Calu3 (cell line): ENCODE measurements around the gene TRMT2A. TPM values are rescaled to one million over a fixed set of nuclear protein-coding genes. Genes with fewer than 3 reads are reported as not detected.
A peak's percentile ranks its signal among the peaks of the same experiment; 100 is the strongest.

Experiments
- BruUV-seq: library from RNA; stranded (reverse); fragments of 400-500 nt; replicated peaks from 2 replicates; lab custom pipeline; 2021; lab: Mats Ljungman, UMichigan
- CTCF ChIA-PET: fragments of 300-600 bp; sonication (Branson Sonifier 250); formaldehyde crosslinking; loops from one replicate; lab custom pipeline; 2022; ENCODE audit warnings: antibody characterized with exemption; lab: Charles Lee
- DNase-seq: peaks from one replicate; pipeline ENCODE4 v3.0.0; 2022
- H3K27ac Mint-ChIP-seq: one replicate; pipeline ENCODE4 v1.8.0; 2022; ENCODE audit warnings: mixed read lengths; ENCODE audit not compliant: unreplicated experiment
- H3K27me3 Mint-ChIP-seq: one replicate; pipeline ENCODE4 v1.8.0; 2022; ENCODE audit warnings: mixed read lengths; ENCODE audit not compliant: unreplicated experiment
- H3K36me3 Mint-ChIP-seq: one replicate; pipeline ENCODE4 v1.8.0; 2022; ENCODE audit warnings: mild to moderate bottlenecking, moderate library complexity, mixed read lengths; ENCODE audit not compliant: insufficient read depth, unreplicated experiment
- H3K4me1 Mint-ChIP-seq: one replicate; pipeline ENCODE4 v1.8.0; 2022; ENCODE audit warnings: mild to moderate bottlenecking, low read depth, mixed read lengths; ENCODE audit not compliant: unreplicated experiment
- H3K4me3 Mint-ChIP-seq: one replicate; pipeline ENCODE4 v1.8.0; 2022; ENCODE audit warnings: mild to moderate bottlenecking, low read depth, moderate library complexity, mixed read lengths; ENCODE audit not compliant: unreplicated experiment
- H3K9me3 Mint-ChIP-seq: one replicate; pipeline ENCODE4 v1.8.0; 2022; ENCODE audit warnings: low read depth, mixed read lengths; ENCODE audit not compliant: unreplicated experiment
- CTCF ChIP-seq: fragments of 200-600 bp; IDR thresholded peaks from one replicate; pipeline ENCODE4 v1.8.0; 2022; ENCODE audit warnings: antibody characterized with exemption; ENCODE audit not compliant: unreplicated experiment
- intact Hi-C: fragments of 100-400 bp; cut with micrococcal nuclease; formaldehyde crosslinking; loops from one replicate; pipeline ENCODE4 v1.10.0; 2022; ENCODE audit not compliant: unreplicated experiment
- total RNA-seq: library from RNA; stranded (reverse); gene quantifications from 2 replicates; pipeline ENCODE4 v1.2.3, GENCODE V29; 2022

The TRMT2A gene
- total RNA-seq, 1 experiment from 2014 or later = 63.0 TPM

- Mint-ChIP-seq H3K4me3 (no peak overlapping the region), H3K27ac (no peak overlapping the region), H3K4me1 (peaks cover 6% of the 10 kb centered on the region), H3K9me3 (no peaks in the 10 kb centered on the region), H3K36me3 (peaks cover 47% of the 10 kb centered on the region), H3K27me3 (no peaks in the 10 kb centered on the region)
- peak; percentile 34 for DNase-seq
- no peak for TF ChIP-seq CTCF
- CTCF ChIA-PET = no interaction called here
- TSS peak; percentile 19 for BruUV-seq
- intact Hi-C loops = no loop called here
Measured at GRCh38 chr22:20128902-20129746, 12.1 kb upstream of the TRMT2A start.

GRCh38 chr22:20128619-20128901 lies 11.5 kb upstream of the TRMT2A start:
- Mint-ChIP-seq H3K27ac (no peak overlapping the region), H3K4me1 (peaks cover under 1% of the 10 kb centered on the region)
- intact Hi-C loops = no loop called here

GRCh38 chr22:20127869-20128618 lies 11.0 kb upstream of the TRMT2A start:
- no TSS peak for BruUV-seq
- no peak for DNase-seq
- intact Hi-C loops = no loop called here
- Mint-ChIP-seq H3K4me1 (no peaks in the 10 kb centered on the region), H3K36me3 (peaks cover 46% of the 10 kb centered on the region), H3K4me3 (no peak overlapping the region), H3K9me3 (no peaks in the 10 kb centered on the region), H3K27me3 (no peaks in the 10 kb centered on the region), H3K27ac (no peak overlapping the region)
- no peak for TF ChIP-seq CTCF
- CTCF ChIA-PET = no interaction called here

More at GRCh38 chr22:20128619-20128901, 11.5 kb upstream of the TRMT2A start:
- TF ChIP-seq CTCF = no peak
- Mint-ChIP-seq H3K27me3 (no peaks in the 10 kb centered on the region), H3K4me3 (no peak overlapping the region), H3K9me3 (no peaks in the 10 kb centered on the region), H3K36me3 (peaks cover 47% of the 10 kb centered on the region)
- no peak for DNase-seq
- CTCF ChIA-PET = no interaction called here
- no TSS peak for BruUV-seq

GRCh38 chr22:20127318-20127868 lies 10.4 kb upstream of the TRMT2A start:
- H3K4me1 Mint-ChIP-seq = no peaks in the 10 kb centered on the region
- TF ChIP-seq CTCF = no peak
- no peaks in the 10 kb centered on the region for H3K9me3 Mint-ChIP-seq
- no peak for DNase-seq
- peaks cover 45% of the 10 kb centered on the region for H3K36me3 Mint-ChIP-seq
- CTCF ChIA-PET = no interaction called here
- no TSS peak for BruUV-seq
- no peaks in the 10 kb centered on the region for H3K27me3 Mint-ChIP-seq
- no peak overlapping the region for H3K27ac Mint-ChIP-seq
- H3K4me3 Mint-ChIP-seq = no peak overlapping the region
- intact Hi-C loops = no loop called here
